HepG2 (cell line): ENCODE measurements around the gene GANC. TPM values are rescaled to one million over a fixed set of nuclear protein-coding genes. Genes with fewer than 3 reads are reported as not detected.

Source experiments
- KIAA2018 ChIP-seq: sonication (generic); formaldehyde crosslinking; IDR thresholded peaks from 2 replicates; pipeline ENCODE4 v1.5.0; 2020; ENCODE audit warnings: mild to moderate bottlenecking, missing genetic modification reagents, borderline replicate concordance
- KLF15 ChIP-seq: sonication (generic); formaldehyde crosslinking; IDR thresholded peaks from 2 replicates; pipeline ENCODE4 v1.8.1; 2023; ENCODE audit warnings: borderline replicate concordance, mild to moderate bottlenecking, inconsistent platforms, missing genetic modification reagents, mixed read lengths
- RBFOX2 ChIP-seq: fragments of 200-400 bp; formaldehyde crosslinking; IDR thresholded peaks from 2 replicates; pipeline ENCODE4 v1.6.1; 2017; ENCODE audit warnings: low read depth, mild to moderate bottlenecking, low read length
- SALL1 ChIP-seq: sonication (generic); formaldehyde crosslinking; IDR thresholded peaks from 2 replicates; pipeline ENCODE4 v1.8.0; 2022; ENCODE audit warnings: mild to moderate bottlenecking, missing genetic modification reagents
- SP140L ChIP-seq: sonication (generic); formaldehyde crosslinking; IDR thresholded peaks from 2 replicates; pipeline ENCODE4 v1.4.0; 2020; ENCODE audit warnings: missing genetic modification reagents, borderline replicate concordance
- ZNF317 ChIP-seq: sonication (generic); formaldehyde crosslinking; IDR thresholded peaks from 2 replicates; pipeline ENCODE4 v1.5.0; 2020; ENCODE audit warnings: mild to moderate bottlenecking, missing genetic modification reagents
- ZNF318 ChIP-seq: sonication (generic); formaldehyde crosslinking; IDR thresholded peaks from 2 replicates; pipeline ENCODE4 v1.4.0; 2020; ENCODE audit warnings: mild to moderate bottlenecking, missing genetic modification reagents
- ZNF605 ChIP-seq: sonication (generic); formaldehyde crosslinking; IDR thresholded peaks from 2 replicates; pipeline ENCODE4 v1.8.0; 2022; ENCODE audit warnings: mild to moderate bottlenecking, missing genetic modification reagents
- polyA plus RNA-seq, 8 experiments: library from polyadenylated mRNA; depleted of rRNA in 3 of 8; stranded (reverse) in 7 of 8; unstranded in 1 of 8; fragments of >200 nt; fragmentation: Illumina TruSeq in 4 of 8; extraction: Trizol in 4 of 8; gene quantifications; 2 replicates each; pipeline versions ENCODE4 v1.2.1 to v1.2.3, GENCODE V29; 2011 to 2016; ENCODE audit warnings: low read depth in 4 of 8, missing spikeins in 1 of 8, mixed read lengths in 1 of 8; ENCODE audit not compliant: insufficient read depth in 1 of 8
- total RNA-seq, 5 experiments: library from RNA; depleted of rRNA; stranded (reverse); fragments of >200 nt; fragmentation: Illumina TruSeq; extraction: Trizol; gene quantifications; 2 replicates each; pipeline ENCODE4 v1.2.3, GENCODE V29; 2016; ENCODE audit warnings: low read depth in 1 of 5

Gene GANC
- total and polyA plus RNA-seq, 2 of the 13 experiments (the other 11 are each of a cell fraction or from before 2014, with no cell fraction given) = 17.0 to 21.0 TPM

GRCh38 chr15:42272939-42273899, at the start of gene GANC, which contains the start of gene TMEM87A (continued):
- TF ChIP-seq KIAA2018 (CRISPR knock-in tag) (0 out of 2 replicates have a peak, but pooled peaks have one; percentile 59), ZNF317 (CRISPR knock-in tag) (peak; percentile 89), SP140L (CRISPR knock-in tag) (no peak), RBFOX2 (peak; percentile 86), KLF15 (no peak; the same call in 1 of the 2 replicates), ZNF318 (CRISPR knock-in tag) (peak; percentile 86; the same call in 1 of the 2 replicates), ZNF605 (CRISPR knock-in tag) (peak; percentile 89), SALL1 (CRISPR knock-in tag) (peak; percentile 89)
